Epithelial cell of esophagus (primary cell): Measurements from ENCODE around the gene CDC14B.

Source experiments
- DNase-seq: peaks from one replicate; pipeline ENCODE4 v3.0.0; 2010; ENCODE audit warnings: low read depth
- H3K4me3 ChIP-seq: 2 replicates; pipeline ENCODE4 v1.5.1; 2011; ENCODE audit warnings: mild to moderate bottlenecking, low read length, control low read depth
- TF ChIP-seq, protein P1 (sequence below): IDR thresholded peaks from 2 replicates; pipeline ENCODE4 v1.5.1; 2011; ENCODE audit warnings: low read depth, mild to moderate bottlenecking, low read length, control low read depth, inconsistent platforms; ENCODE audit not compliant: insufficient read depth; ENCODE audit errors: missing control alignments

The CDC14B gene

DNA sequence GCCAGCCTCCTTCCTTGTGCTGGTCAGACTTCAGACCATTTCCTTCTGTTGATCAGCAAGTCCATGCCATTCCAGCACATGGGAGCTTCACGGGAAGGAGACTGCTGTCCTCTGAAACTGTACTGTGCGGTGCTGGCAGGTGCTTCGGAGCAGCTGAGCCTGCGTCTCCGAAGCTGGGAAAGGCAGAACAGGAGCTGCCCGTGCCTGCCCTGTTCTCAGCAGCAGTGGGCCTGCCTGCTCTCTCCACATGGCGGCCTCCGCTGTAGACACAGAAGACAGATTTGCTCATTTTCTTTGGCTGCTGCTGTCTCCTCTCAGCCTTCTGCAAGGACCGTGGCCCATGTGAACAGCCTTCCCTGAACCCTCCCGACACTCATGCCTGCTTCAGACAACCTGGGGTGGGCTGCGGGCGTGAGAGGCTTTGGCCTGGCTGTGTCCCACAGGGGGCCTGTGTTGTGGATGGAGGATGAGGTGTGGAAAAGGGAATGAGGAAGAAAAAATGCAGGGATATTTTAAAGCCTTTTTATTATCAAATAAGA is 126.6 kb downstream of the CDC14B start:
- DNase-seq, result no peak
- H3K4me3 ChIP-seq, result no peak overlapping the region
- TF ChIP-seq, protein P1, sequence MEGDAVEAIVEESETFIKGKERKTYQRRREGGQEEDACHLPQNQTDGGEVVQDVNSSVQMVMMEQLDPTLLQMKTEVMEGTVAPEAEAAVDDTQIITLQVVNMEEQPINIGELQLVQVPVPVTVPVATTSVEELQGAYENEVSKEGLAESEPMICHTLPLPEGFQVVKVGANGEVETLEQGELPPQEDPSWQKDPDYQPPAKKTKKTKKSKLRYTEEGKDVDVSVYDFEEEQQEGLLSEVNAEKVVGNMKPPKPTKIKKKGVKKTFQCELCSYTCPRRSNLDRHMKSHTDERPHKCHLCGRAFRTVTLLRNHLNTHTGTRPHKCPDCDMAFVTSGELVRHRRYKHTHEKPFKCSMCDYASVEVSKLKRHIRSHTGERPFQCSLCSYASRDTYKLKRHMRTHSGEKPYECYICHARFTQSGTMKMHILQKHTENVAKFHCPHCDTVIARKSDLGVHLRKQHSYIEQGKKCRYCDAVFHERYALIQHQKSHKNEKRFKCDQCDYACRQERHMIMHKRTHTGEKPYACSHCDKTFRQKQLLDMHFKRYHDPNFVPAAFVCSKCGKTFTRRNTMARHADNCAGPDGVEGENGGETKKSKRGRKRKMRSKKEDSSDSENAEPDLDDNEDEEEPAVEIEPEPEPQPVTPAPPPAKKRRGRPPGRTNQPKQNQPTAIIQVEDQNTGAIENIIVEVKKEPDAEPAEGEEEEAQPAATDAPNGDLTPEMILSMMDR, result no peak

DNA sequence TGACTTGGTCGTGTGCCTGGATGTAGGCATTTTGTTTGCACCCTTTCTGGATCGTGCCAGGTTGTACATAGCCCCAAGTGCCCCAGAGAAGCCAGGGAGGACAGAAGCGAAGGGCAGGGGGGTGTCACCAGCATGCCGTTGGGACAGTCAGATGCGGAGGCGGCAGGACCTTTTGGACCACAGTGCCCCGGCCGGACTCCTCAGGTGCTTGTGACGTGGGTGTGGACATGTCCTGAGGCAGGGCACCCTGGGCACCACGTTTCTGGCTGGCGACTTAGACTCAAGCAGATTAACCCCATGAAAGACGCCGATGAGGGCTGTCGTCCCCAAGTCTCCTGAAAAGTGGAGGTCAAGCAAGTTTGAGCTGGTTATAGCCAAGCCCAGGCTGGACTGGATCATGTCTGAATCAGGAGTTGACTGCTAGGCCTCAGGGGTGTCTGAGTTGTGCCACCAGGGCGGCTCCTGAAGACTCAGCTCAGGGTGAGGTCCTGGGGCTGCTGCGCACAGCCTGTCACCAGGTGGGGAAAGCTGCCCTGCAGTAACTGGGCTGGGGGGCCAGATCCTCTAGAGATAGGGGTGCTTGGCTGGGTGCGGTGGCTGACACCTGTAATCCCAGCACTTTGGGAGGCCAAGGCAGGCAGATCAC is 127.6 kb downstream of the CDC14B start:
- H3K4me3 ChIP-seq, result no peak overlapping the region
- no peak for DNase-seq
- TF ChIP-seq, protein P1, result no peak

DNA sequence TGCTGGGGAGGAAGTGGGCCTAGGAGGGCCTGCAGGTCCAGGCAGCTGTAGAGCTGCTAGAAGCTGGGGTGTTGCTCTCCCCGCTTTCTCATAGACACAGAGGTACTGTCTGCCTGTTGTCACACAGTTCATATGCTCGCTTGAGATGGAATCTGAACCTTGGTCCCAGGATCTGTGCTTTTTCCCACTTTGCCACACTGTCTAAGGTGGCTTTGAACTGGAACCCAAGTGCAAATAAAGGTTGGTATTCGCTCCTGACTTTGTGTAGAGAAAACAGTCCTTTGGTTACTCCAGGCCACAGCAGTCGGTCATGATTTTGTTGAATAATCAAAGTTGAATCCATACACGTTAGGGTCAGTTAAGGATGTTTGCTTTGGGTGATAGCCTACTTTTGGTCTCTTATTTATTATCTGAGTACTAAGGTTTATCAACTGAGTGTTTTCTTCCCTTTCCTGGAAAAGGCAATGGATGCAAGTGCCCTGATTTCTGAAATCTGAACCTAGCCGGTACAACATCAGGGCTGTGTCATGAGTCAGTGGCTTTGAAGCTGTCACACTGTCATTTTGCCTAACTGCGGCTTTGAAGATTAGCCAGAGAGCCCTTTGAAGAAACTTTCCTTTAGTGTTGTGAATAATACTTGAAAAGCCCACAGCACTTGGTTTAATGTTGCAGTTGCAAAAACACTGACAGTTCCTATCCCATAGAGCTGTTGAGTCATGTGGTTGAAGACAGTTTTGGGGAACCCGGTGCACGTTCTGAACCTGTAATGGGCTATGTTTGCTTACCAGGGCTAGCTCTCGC is 128.4 kb downstream of the CDC14B start:
- no peak for DNase-seq
- H3K4me3 ChIP-seq, result no peak overlapping the region
- TF ChIP-seq, protein P1, result no peak

DNA sequence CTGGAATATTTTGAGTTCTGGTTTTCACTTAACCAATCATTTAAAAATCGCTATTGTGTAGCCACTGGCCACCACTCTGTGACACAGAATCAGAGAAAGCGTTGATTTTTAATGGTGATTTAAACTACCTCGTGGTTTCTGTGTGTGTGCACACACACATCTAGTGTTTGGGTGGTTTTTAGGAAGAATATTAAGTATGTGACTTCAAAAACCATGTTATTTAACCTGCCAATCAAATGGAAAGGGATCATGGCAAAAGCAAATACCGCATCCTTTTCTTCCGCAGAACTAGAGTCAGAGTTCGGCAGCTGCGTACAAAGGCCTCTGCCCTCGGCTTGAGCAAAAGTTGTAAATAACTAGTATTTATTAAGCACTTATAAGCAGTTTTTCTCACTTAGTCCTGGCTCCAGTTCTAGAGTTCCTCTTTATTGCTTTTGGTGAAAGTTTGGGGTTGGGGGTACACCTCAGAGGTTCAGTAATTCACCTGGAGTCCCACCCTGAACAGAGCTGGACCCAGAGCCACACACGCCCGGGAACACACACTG is 129.0 kb downstream of the CDC14B start:
- no peak overlapping the region for H3K4me3 ChIP-seq
- DNase-seq, result no peak

DNA sequence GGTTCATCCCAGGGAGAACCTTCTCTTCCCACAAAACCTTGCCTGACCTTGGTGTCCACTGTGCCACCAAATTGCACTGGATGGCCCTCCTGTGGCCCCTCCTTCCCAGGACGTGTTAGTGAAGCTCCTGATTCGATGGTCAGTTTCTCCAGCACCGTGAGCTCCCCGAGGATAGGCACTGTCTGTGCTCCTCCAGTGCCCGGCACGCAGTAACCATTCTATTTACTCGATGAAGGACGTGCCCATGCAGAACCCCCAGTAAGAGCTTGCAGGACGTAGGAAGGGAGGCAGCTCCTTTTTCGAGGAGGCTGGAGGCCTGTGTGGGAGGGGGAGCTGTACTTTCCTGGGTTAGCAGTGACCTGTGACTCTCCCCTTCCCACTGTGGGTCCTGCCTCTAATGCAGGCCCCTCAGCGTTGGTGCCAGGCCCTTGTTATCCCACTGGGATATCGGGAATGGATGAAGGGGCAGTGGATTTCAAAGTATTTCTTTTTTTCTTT is 130.1 kb downstream of the CDC14B start:
- DNase-seq, result no peak
- TF ChIP-seq, protein P1, result no peak
- no peak overlapping the region for H3K4me3 ChIP-seq

More for the DNA sequence above, 129.0 kb downstream of the CDC14B start:
- TF ChIP-seq, protein P1, result no peak

DNA sequence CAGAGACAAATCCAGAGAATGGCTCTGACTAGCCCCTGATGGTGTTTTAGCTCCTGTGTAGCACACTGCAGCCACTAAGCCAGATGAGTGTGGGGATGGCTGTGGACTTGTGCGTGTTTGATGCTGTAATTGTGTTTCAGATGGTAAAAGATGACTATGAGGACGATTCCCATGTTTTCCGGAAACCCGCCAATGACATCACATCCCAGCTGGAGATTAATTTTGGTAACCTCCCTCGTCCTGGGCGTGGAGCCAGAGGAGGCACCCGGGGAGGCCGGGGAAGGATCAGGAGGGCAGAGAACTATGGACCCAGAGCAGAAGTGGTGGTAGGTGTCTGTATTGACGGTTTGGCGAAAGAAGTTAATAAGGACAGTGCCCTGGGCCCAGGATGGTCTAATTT is 131.7 kb downstream of the CDC14B start:
- DNase-seq, result no peak
- H3K4me3 ChIP-seq, result no peak overlapping the region
- TF ChIP-seq, protein P1, result no peak
